Activated CD8-positive, alpha-beta memory T cell treated with anti-CD3 and anti-CD28 coated beads, Interleukin-2, amount 50 U/mL, for 24 hours (primary cell): Measurements from ENCODE around the gene CCL27.

Experiments used
- DNase-seq: peaks from one replicate; pipeline ENCODE4 v3.0.0-alpha.2; 2020; ENCODE audit errors: extremely low read depth

The CCL27 gene

GRCh38 chr9:34662526-34663302, at the start of gene CCL27:
Gene CCL27 (minus strand): TSS chr9:34662657. CDS start chr9:34662633, 24 bp downstream.
- no peak for DNase-seq

GRCh38 chr9:34712140-34712539, 49.7 kb upstream of the CCL27 start:
- DNase-seq: no peak

GRCh38 chr9:34710023-34710422, 47.6 kb upstream of the CCL27 start, which contains the start of gene CCL21:
Gene CCL21 (minus strand): TSS chr9:34710136. CDS start chr9:34710066, 70 bp downstream.
- no peak for DNase-seq

- DNase-seq: no peak
Observed at GRCh38 chr9:34709196-34709978, 46.9 kb upstream of the CCL27 start.

- DNase-seq: no peak
Observed at GRCh38 chr9:34707130-34707529, 44.7 kb upstream of the CCL27 start.

GRCh38 chr9:34701769-34702736, 39.6 kb upstream of the CCL27 start:
- DNase-seq: peak; percentile 66

- peak; percentile 34 for DNase-seq
Observed at GRCh38 chr9:34701023-34701768, 38.7 kb upstream of the CCL27 start.

GRCh38 chr9:34694811-34695210, 32.4 kb upstream of the CCL27 start:
- DNase-seq: no peak

GRCh38 chr9:34693560-34693959, 31.1 kb upstream of the CCL27 start:
- DNase-seq: no peak

- DNase-seq: no peak
Observed at GRCh38 chr9:34691936-34692315, 29.5 kb upstream of the CCL27 start.

- DNase-seq: no peak
Observed at GRCh38 chr9:34690983-34691935, 28.8 kb upstream of the CCL27 start, which contains the start of gene CCL19. Gene CCL19 (minus strand): TSS chr9:34691276. CDS start chr9:34691139, 137 bp downstream.

- no peak for DNase-seq
Observed at GRCh38 chr9:34689512-34689911, 27.1 kb upstream of the CCL27 start.

- DNase-seq: no peak
Observed at GRCh38 chr9:34689116-34689470, 26.6 kb upstream of the CCL27 start.

- no peak for DNase-seq
Observed at GRCh38 chr9:34688329-34689115, 26.1 kb upstream of the CCL27 start.

- DNase-seq: no peak
Observed at GRCh38 chr9:34687276-34688030, 25.0 kb upstream of the CCL27 start.

- DNase-seq: no peak
Observed at GRCh38 chr9:34686732-34687131, 24.3 kb upstream of the CCL27 start.

GRCh38 chr9:34686231-34686630, 23.8 kb upstream of the CCL27 start:
- DNase-seq: no peak

- DNase-seq: no peak
Observed at GRCh38 chr9:34685591-34685990, 23.1 kb upstream of the CCL27 start.
